ENCODE data around the gene NCAPG.
"Not testable (repeated sequence)": the region's sequence is repeated elsewhere in the genome, so short reads cannot be mapped to it uniquely, and the experiment has no call there.

DNA sequence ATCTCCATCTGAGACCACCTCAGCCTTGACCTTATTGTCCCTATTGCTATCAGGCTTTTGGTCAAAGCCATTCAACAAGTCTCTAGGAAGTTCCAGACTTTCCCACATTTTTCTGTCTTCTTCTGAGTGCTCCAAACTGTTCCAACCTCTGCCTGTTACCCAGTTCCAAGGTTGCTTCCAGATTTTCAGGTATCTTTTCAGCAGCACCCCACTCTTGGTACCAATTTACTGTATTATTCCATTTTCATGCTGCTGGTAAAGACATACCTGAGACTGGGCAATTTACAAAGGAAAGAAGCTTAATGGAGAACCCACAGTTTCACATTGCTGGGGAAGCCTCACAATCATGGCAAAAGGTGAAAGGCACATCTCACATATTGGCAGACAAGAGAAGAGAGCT lies 51.1 kb downstream of the NCAPG start:
- TF ChIP-seq, protein P1, sequence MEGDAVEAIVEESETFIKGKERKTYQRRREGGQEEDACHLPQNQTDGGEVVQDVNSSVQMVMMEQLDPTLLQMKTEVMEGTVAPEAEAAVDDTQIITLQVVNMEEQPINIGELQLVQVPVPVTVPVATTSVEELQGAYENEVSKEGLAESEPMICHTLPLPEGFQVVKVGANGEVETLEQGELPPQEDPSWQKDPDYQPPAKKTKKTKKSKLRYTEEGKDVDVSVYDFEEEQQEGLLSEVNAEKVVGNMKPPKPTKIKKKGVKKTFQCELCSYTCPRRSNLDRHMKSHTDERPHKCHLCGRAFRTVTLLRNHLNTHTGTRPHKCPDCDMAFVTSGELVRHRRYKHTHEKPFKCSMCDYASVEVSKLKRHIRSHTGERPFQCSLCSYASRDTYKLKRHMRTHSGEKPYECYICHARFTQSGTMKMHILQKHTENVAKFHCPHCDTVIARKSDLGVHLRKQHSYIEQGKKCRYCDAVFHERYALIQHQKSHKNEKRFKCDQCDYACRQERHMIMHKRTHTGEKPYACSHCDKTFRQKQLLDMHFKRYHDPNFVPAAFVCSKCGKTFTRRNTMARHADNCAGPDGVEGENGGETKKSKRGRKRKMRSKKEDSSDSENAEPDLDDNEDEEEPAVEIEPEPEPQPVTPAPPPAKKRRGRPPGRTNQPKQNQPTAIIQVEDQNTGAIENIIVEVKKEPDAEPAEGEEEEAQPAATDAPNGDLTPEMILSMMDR (IDR thresholded peaks at IDR 0.05): not testable (repeated sequence)
- TF ChIP-seq EP300, POLR2A, POLR2AphosphoS5 (IDR thresholded peaks at IDR 0.05): not testable (repeated sequence)

Measured in upper lobe of left lung (tissue), 4 donors.